ENCODE results near the gene SMARCA2.

Gene SMARCA2

GRCh38 chr9:2065704-2066103 is 50.6 kb downstream of the SMARCA2 start:
- no peak for TF ChIP-seq FOXP2 (optimal IDR thresholded peaks at IDR 0.05; ENCODE audit: borderline replicate concordance, extremely low read depth, extremely low read length, insufficient read depth)
- no peak for TF ChIP-seq TAF1 (IDR thresholded peaks at IDR 0.05; ENCODE audit: borderline replicate concordance, insufficient read depth, low read length)
- TF ChIP-seq SIN3A (IDR thresholded peaks at IDR 0.05; ENCODE audit: borderline replicate concordance, insufficient read depth, low read length): no peak
- TF ChIP-seq REST (IDR thresholded peaks at IDR 0.05; ENCODE audit: insufficient read depth in 1 of 2, low read depth in 2 of 2, low read length in 2 of 2): no peak
- TF ChIP-seq POLR2AphosphoS5 (IDR thresholded peaks at IDR 0.05; ENCODE audit: low read depth, low read length): no peak

GRCh38 chr9:2066312-2067273 is 51.4 kb downstream of the SMARCA2 start:
- no peak for TF ChIP-seq POLR2AphosphoS5 (IDR thresholded peaks at IDR 0.05; ENCODE audit: low read depth, low read length)
- no peak for TF ChIP-seq SIN3A (IDR thresholded peaks at IDR 0.05; ENCODE audit: borderline replicate concordance, insufficient read depth, low read length)
- no peak for TF ChIP-seq REST (IDR thresholded peaks at IDR 0.05; ENCODE audit: insufficient read depth in 1 of 2, low read depth in 2 of 2, low read length in 2 of 2)
- TF ChIP-seq FOXP2 (optimal IDR thresholded peaks at IDR 0.05; ENCODE audit: borderline replicate concordance, extremely low read depth, extremely low read length, insufficient read depth): no peak
- no peak for TF ChIP-seq TAF1 (IDR thresholded peaks at IDR 0.05; ENCODE audit: borderline replicate concordance, insufficient read depth, low read length)

DNA sequence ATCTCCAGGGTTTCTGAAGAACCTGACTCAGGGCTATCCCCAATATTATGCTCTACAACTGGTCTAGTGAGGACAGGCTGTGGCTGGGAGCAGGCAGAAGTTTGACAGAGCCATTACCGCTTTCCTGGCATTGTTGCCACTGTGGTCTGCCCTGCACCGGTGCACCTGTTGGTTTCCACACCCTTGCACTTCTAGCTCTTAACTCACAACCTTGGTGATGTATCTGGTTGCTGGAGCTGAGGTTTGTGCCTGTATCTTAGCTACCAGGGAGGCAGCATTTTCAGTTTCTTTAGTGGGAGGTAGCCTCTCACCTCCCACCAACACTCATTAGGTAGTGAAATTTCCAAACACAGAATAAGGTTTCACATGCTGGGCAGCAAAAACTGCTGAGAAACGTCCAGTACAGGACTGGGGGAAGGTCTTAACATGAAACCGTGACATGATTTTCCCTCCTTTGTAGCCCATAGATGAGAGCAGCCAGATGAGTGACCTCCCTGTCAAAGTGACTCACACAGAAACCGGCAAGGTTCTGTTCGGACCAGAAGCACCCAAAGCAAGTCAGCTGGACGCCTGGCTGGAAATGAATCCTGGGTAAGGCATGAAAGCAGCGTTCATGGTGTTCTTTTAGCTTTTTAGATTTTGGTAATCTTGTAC is 57.7 kb downstream of the SMARCA2 start:
- TF ChIP-seq REST (IDR thresholded peaks at IDR 0.05; ENCODE audit: insufficient read depth in 1 of 2, low read depth in 2 of 2, low read length in 2 of 2) (no peak), POLR2AphosphoS5 (IDR thresholded peaks at IDR 0.05; ENCODE audit: low read depth, low read length) (no peak)

- no peak for TF ChIP-seq REST (IDR thresholded peaks at IDR 0.05; ENCODE audit: insufficient read depth in 1 of 2, low read depth in 2 of 2, low read length in 2 of 2)
- no peak for TF ChIP-seq FOXP2 (optimal IDR thresholded peaks at IDR 0.05; ENCODE audit: borderline replicate concordance, extremely low read depth, extremely low read length, insufficient read depth)
- no peak for TF ChIP-seq SIN3A (IDR thresholded peaks at IDR 0.05; ENCODE audit: borderline replicate concordance, insufficient read depth, low read length)
- TF ChIP-seq TAF1 (IDR thresholded peaks at IDR 0.05; ENCODE audit: borderline replicate concordance, insufficient read depth, low read length): no peak
- no peak for TF ChIP-seq POLR2AphosphoS5 (IDR thresholded peaks at IDR 0.05; ENCODE audit: low read depth, low read length)
These were observed 67.6 kb downstream of the SMARCA2 start for GRCh38 chr9:2082772-2083171.
